Measurements from ENCODE around the gene STRN4. TPM values are rescaled to one million over a fixed set of nuclear protein-coding genes. Genes with fewer than 3 reads are reported as not detected.

The STRN4 gene
- total and polyA plus RNA-seq, 9 of the 15 experiments (the other 6 are each of a cell fraction or from before 2014, with no cell fraction given): 0.62 to 83.7 (median 36.9) TPM

- H3K79me2 ChIP-seq (ENCODE audit: control insufficient read depth, insufficient read depth, low read length): peaks cover 27% of the 10 kb centered on the region
- TF ChIP-seq PHB (CRISPR knock-in tag; IDR thresholded peaks at IDR 0.05): no peak
- TF ChIP-seq U2AF2 (optimal IDR thresholded peaks at IDR 0.05; ENCODE audit: low read depth, low read length): no peak
- 0 out of 2 replicates have a peak, but pooled peaks have one; percentile 21 for TF ChIP-seq ETS1 (conservative IDR thresholded peaks at IDR 0.05; ENCODE audit: control insufficient read depth, low read depth, low read length)
- TF ChIP-seq MAFK (IDR thresholded peaks at IDR 0.05; ENCODE audit: low read length): no peak
- TF ChIP-seq ZNF77 (CRISPR knock-in tag; IDR thresholded peaks at IDR 0.05): no peak
- TF ChIP-seq SIX5 (IDR thresholded peaks at IDR 0.05; ENCODE audit: borderline replicate concordance in 1 of 2, insufficient read depth in 1 of 2, low read depth in 1 of 2, low read length in 2 of 2): no peak
- no peak for TF ChIP-seq ZEB2 (IDR thresholded peaks at IDR 0.05)
- peak; percentile 72 for TF ChIP-seq ZBTB5 (IDR thresholded peaks at IDR 0.05)
- TF ChIP-seq ZNF584 (CRISPR knock-in tag; IDR thresholded peaks at IDR 0.05; ENCODE audit: low read depth): no peak
- TF ChIP-seq PHF8 (IDR thresholded peaks at IDR 0.05; ENCODE audit: borderline replicate concordance, low read length): peak; percentile 6; the same call in 1 of the 2 replicates
- no peak for TF ChIP-seq MXI1 (IDR thresholded peaks at IDR 0.05; ENCODE audit: low read depth, low read length)
- TF ChIP-seq NR4A1 (CRISPR knock-in tag; IDR thresholded peaks at IDR 0.05): no peak
- no peak for TF ChIP-seq NR4A1 (tag; IDR thresholded peaks at IDR 0.05)
- TF ChIP-seq ZSCAN29 (IDR thresholded peaks at IDR 0.05): no peak
Measured at GRCh38 chr19:46716672-46717033, 29.6 kb downstream of the STRN4 start.

More at GRCh38 chr19:46716672-46717033, 29.6 kb downstream of the STRN4 start:
- in situ Hi-C loops (cut with MboI): no loop called here
- intact Hi-C loops (cut with micrococcal nuclease): no loop called here
- no peaks in the 10 kb centered on the region for H3K9me1 ChIP-seq (ENCODE audit: control insufficient read depth, insufficient read depth, low read length)
- peak overlapping the region; percentile 89 for H3K27ac ChIP-seq (ENCODE audit: extremely low read depth, low read depth, low read length)
- H3K9me3 ChIP-seq (replicated peaks; ENCODE audit: control insufficient read depth, insufficient read depth, low read depth, low read length): no peaks in the 10 kb centered on the region
- peak overlapping the region; percentile 70 for H3K4me3 ChIP-seq
- FAIRE-seq: no peak
- DNase-seq (ENCODE audit: extremely low read depth in 1 of 4, low spot score in 3 of 4): peak in 3 of 4 experiments; percentile 38 to 45 (median 40)
- H4K20me1 ChIP-seq (replicated peaks; ENCODE audit: control insufficient read depth, insufficient read depth, low read length): peaks cover 4% of the 10 kb centered on the region; the same call in 1 of the 2 replicates
- peaks cover 22 to 62% of the 10 kb centered on the region in 2 experiments for H3K4me1 ChIP-seq (replicated peaks in 1 of 2; ENCODE audit: control insufficient read depth in 2 of 2, insufficient read depth in 2 of 2, low read length in 2 of 2)
- peak overlapping the region; percentile 94 for H3K4me2 ChIP-seq (ENCODE audit: insufficient read depth, low read length)
- ChIA-PET CTCF (ENCODE audit: low intra/inter-chr PET ratio) (no interaction called here), POLR2A (interaction anchor here (0.6 to 2.7 kb wide), 3 partner anchors 11 to 72 kb away, joined by 3 to 7 read pairs (median 5); partner anchors contain the start of gene SLC1A5)
- peak overlapping the region; percentile 77; the same call in 1 of the 2 replicates for H2AFZ ChIP-seq (ENCODE audit: low read depth, low read length)
- H3K9ac ChIP-seq (ENCODE audit: insufficient read depth in 1 of 2, low read depth in 2 of 2, low read length in 2 of 2): peak overlapping the region; percentile 85 to 93
- no peaks in the 10 kb centered on the region for H3K27me3 ChIP-seq (ENCODE audit: control insufficient read depth in 2 of 2, insufficient read depth in 2 of 2, low read length in 2 of 2)
- peaks cover 37% of the 10 kb centered on the region; the same call in 2 of the 3 replicates for H3K36me3 ChIP-seq (ENCODE audit: control insufficient read depth, insufficient read depth, low read length)
- no peak for ATAC-seq
- 0% methylated on average over 11 of the region's 20 CpGs for whole genome bisulfite sequencing (ENCODE audit: insufficient coverage, low coverage, missing lambda C conversion rate)
- no TSS peak for BruUV-seq (replicated peaks)
